ENCODE measurements around the gene PRRX2.
"Not testable (repeated sequence)": the region's sequence is repeated elsewhere in the genome, so short reads cannot be mapped to it uniquely, and the experiment has no call there.

Gene PRRX2

GRCh38 chr9:129665389-129665775 is at the start of gene PRRX2:
Gene PRRX2 (plus strand): TSS chr9:129665647. CDS start chr9:129665868, 221 bp downstream.
- DNase-seq = peak; percentile 16

- DNase-seq = peak; percentile 35
Observed at GRCh38 chr9:129617167-129617566, 48.3 kb upstream of the PRRX2 start.

DNA sequence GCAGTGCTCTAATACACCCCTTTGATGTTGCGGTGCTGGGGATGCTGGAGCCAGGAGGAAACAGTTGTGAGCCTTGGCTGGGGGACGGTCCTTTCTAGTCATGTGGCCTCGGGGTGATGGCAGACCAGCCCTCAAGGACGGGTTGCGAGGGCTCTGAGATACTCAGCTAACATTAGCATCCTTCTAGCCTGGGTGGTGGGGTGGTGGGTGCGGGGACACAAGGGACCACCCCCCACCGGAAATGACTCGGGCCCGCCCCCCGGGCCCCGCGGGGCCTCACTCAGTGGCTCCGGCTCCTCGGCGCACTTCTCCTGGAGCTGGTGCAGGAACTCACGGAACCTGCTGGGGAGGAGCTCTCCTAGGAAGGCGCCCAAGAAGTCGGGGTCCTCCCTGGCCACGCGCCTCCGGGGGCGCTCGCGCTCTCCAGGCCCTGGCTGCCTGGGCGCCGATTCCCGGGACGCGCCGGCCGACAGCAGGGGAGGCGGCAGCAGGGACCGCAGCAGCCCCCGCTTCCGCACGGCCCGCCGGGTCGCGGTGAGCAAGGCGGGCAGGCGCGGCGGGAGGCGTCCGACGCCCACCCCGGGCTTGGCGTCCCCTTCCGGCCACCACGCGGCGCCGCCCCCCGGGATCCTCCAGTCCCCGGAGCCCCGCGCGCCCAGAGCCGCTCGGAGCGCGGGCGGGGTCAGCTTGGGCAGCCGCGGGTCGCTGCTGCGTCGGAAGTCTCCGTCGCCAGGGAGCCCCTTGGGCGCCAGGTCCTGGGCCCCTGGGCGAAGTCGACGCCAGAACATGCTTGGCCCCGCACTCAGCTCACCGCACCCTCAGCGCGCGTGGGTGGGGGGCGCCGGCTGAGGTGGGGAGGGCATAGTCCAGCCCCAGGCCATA is 45.4 kb upstream of the PRRX2 start:
- DNase-seq = no peak

GRCh38 chr9:129620669-129621295 is 44.7 kb upstream of the PRRX2 start, which contains the start of gene C9orf50:
Gene C9orf50 (minus strand): TSS chr9:129621101. CDS start chr9:129620574, 527 bp downstream.
- DNase-seq = no peak

DNA sequence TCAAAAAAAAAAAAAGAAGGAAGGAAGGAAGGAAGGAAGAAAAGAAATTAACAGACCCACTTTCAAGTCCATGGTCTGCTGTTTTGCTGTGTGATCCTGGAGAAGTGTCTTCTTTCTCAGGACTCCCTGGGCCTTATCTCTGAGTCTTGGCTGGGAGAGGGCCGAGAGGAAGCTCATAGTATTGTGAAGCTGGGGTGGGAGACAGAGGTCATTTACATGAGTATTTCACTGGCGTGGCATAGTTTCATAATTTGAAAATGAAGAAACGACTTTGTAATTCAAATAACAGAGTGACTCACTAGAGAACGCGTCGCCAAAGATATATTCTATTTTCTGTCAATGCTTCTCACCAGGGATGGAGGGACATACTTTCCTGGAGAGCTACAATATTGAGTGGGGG is 42.1 kb upstream of the PRRX2 start:
- DNase-seq = no peak

DNA sequence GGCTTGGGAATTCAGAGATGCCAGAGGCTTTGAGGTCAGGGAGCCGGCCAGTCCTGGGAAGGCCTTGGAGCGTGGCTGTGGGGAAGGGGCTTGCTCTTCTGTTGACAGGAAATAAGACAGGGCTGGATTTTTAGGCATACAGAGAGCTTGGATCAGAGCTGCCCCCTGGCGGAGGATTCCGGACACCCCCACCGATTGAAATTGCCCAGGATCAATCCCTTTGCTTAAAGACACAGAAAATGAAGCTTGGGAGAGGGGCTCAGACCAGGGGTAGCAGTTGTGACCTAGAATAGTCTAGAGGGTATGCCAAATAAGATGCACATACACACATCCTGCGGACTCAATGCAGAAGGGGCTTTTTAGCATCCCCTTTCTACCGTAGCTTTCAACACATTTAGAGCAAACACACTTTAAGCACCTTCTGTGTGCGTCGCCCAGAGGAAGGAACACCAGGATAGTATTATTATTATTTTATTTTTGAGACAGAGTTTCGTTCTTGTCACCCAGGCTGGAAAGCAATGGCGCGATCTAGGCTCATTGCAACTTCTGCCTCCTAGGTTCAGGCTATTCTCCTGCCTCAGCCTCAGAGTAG is 41.2 kb upstream of the PRRX2 start:
- DNase-seq = peak; percentile 81

- peak; percentile 67 for DNase-seq
Observed at GRCh38 chr9:129624947-129625346, 40.5 kb upstream of the PRRX2 start.

DNA sequence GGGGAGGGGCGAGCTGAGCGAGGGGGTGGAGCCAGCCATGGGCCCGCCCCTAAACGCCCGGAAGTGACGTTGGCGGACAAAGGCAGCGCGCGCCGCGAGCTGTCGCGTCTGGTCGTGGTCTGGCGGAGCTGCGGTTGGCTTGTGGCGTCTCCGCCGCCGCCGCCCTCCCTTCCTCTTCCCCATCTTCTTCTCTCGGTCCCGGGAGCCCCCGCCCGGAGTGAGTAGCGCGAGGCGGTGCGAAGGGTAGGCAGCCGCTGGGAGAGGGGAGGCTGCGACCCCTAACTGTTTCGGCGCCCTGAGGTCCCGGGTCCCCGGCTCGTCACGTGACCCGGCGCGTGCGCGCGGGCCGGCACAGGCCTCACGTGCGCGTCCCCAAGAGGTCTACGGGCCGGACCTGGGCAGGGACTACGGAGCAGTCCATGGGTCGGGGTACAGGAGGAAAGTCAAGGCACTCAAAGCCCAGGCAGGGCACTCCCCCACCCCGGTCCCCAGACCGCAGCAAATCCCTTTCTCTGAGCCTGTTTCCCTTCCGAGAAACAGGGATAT is 39.3 kb upstream of the PRRX2 start, which contains the start of gene NTMT1:
NTMT1 (plus strand) TSS at position 85 of the 546 bp plus-strand sequence. CDS start 6,541 bp downstream, outside the sequence.
- peak; percentile 93 for DNase-seq

GRCh38 chr9:129626625-129627284 is 38.7 kb upstream of the PRRX2 start:
- peak; percentile 44 for DNase-seq

- no peak for DNase-seq
Observed at GRCh38 chr9:129627556-129628440, 37.6 kb upstream of the PRRX2 start.

DNA sequence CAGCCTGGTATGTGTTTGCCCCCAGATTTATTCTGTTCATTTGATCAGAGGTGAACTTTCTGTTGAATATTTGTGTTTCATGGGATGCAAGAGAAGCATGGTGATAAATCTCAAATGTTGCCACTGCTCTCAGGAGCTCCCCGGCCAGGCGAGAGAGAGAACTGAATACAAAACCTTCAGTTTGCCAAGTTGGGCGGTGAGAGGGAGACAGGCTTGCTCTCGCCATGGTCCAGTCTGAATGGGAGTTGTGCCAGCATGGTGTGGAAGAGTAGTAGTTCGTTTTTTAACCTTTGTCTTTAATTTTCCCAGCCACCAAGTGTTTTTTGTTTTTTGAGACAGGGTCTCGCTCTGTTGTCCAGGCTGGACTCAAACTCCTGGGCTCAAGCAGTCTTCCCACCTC is 36.7 kb upstream of the PRRX2 start:
- no peak for DNase-seq

DNA sequence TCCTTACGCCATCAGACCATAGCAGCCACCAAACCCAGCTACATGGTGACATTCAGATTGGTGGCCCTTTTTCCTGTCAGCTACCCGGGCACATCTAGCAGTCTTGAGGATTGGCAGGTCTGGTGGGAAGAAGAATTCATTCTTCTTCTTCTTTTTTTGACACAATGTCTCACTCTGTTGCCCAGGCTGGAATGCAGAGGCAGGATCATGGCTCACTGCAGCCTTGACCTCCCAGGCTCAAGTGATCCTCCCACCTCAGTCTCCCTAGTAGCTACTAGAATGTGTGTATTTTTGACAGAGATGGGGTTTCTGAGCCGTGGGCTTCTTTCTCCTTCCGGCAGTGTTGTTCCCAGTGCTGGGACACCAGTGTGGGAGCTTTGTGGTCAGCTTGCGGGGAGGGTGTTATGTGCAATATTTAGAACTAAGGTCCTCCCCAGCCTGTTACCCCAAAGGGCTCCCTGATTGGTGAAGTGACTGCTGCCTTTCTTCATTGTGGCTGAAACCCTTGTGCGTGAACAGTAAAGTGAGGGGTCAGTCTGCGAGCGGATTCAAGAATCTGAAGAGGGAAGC is 36.1 kb upstream of the PRRX2 start:
- no peak for DNase-seq

DNA sequence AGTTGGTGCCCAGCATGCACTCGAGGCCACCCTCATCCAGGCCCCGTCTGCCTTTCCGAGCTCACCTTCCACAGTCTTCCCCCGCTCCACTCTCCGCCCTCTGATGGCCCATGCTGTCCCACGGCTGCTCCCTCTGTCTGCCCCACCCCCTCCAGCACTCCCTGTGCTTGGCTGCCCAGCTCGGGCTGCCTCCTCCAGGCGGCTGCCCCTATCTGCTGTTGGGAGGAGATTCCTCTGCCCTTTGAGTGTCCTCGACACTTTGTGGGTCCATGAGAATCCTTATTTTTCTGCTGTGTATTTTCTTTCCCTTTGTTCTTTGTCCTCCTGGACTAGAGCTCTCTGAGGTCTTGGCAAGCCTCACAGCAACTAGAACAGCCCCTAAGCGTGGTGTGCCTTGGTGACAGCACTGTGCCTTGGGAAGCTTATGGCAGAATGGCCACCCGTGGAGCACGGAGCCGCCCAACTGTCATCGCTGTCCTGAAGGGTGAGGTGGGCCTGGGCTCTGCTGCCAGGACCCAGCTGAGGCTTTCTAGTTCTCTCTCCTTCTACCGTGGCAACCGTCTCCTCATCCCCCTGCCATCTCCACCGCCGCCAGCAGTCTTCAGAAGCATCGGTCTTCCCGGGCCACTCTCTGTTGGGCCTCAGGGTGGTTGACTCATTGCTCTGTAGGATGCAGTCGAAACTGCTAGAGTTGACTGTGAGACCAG is 34.3 kb upstream of the PRRX2 start:
- no peak for DNase-seq

GRCh38 chr9:129631674-129632129 is 33.7 kb upstream of the PRRX2 start:
- no peak for DNase-seq

DNA sequence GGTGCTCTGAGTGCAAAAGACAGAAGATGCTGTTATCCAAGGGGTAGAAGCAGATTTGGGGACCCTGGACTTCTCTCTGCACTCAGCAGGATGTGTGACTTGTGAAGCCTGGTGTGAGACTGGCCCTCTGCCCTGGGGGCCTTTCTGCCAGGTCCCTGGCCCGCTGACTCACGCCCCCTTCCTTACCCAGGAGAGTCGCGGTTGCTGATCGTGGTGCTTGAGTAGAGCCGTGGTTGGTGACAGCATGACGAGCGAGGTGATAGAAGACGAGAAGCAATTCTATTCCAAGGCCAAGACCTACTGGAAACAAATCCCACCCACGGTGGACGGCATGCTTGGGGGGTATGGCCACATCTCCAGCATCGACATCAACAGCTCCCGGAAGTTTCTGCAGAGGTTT is 33.0 kb upstream of the PRRX2 start:
- no peak for DNase-seq

DNA sequence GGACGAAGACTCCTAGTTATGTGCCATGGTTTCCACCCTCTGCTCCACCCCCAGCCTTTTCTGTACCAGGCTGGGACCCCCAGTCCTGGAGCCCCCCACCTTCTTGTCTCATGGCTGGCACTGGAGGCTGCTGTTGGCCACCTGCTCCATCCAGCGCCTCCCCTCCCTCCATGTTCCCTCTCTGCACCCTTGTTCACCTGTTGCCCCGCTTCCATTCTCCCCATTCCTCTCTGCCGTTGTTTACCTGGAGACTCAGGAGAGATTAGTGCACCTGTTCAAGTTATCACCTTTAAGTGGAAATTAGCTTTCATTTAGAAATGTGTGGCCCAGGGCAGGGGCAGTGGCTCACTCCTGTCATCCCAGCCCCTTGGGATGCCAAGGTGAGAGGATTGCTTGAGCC is 32.2 kb upstream of the PRRX2 start:
- no peak for DNase-seq

- no peak for DNase-seq
Observed at GRCh38 chr9:129633848-129634247, 31.6 kb upstream of the PRRX2 start.

DNA sequence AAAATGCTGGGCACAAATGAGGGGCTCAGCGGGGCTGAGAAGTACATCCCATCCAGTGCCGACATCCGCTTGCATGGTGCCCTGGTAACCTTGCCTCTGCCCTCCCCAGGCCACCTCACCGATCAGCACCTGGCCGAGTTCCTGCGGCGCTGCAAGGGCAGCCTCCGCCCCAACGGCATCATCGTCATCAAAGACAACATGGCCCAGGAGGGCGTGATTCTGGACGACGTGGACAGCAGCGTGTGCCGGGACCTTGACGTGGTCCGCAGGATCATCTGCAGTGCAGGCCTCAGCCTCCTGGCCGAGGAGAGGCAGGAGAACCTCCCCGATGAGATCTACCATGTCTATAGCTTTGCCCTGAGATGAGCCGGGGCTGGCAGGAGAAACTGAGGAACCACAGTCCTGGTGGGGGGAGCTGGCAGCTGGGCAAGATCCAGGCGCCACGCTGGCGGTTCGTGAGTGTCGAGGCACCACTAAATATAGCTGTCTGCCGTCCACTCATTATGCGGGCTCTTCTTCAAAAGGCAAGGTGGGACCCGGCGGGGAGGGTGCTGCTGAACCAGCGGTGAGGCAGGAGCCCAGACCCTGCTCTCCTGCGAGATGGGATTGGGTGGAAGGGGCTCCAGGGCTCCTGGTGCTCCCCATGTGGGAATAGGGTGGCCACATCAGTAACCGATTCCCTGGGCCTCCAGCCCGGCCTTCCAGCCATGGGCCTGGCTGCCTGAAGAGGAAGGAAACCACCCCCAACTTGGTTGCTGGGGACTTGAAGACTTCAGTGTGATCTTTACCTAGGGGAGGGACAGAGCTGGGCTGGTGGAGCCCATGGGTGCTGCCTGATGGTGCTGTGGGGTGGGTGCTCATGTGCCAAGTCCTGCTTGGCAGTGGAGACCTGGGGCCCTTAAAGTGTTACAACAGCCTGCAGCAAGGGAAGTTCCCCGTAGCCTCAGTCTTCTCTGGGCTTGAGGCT is 30.1 kb upstream of the PRRX2 start:
- no peak for DNase-seq

DNA sequence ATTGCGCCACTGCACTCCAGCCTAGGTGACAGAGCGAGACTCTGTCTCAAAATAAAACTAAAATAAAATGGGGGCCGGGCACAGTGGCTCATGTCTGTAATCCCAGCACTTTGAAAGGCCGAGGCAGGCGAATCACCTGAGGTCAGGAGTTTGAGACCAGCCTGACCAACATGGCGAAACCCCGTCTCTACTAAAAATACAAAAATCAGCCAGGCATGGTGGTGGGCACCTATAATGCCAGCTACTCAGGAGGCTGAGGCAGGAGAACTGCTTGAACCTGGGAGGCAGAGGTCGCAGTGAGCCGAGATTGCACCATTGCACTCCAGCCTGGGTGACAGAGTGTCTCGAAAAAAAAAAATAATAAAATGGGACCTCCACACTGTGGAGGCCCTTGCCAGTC is 29.1 kb upstream of the PRRX2 start:
- not testable (repeated sequence) for DNase-seq

All from activated CD4-positive, alpha-beta T cell treated with anti-CD3 and anti-CD28 coated beads, Interleukin-2, Interleukin-6, amounts not matched to agents 100 ng/mL and 50 ng/mL, durations not matched to agents 16 hours and 8 hours (primary cell).